A172 (cell line): ENCODE data around the gene HSPG2. TPM values are rescaled to one million over a fixed set of nuclear protein-coding genes. Genes with fewer than 3 reads are reported as not detected.

ENCODE experiments used
- DNase-seq: peaks from one replicate; pipeline ENCODE4 v3.0.0-alpha.2; 2015; ENCODE audit warnings: low spot score
- total RNA-seq: library from RNA; depleted of rRNA; stranded (reverse); fragments of >200 nt; shearing (Covaris generic); gene quantifications from 2 replicates; pipeline ENCODE4 v1.2.3, GENCODE V29; 2014

HSPG2 gene
- total RNA-seq, 1 experiment from 2014 or later: 17.9 TPM

- DNase-seq: no peak
These were observed 73.1 kb downstream of the HSPG2 start for GRCh38 chr1:21863981-21864380.

- peak; percentile 79 for DNase-seq
These were observed 75.3 kb downstream of the HSPG2 start for GRCh38 chr1:21861602-21862429.

- DNase-seq: no peak
These were observed 76.1 kb downstream of the HSPG2 start for GRCh38 chr1:21860971-21861370.

- DNase-seq: no peak
These were observed 77.4 kb downstream of the HSPG2 start for GRCh38 chr1:21859669-21860179.

- DNase-seq: no peak
These were observed 79.1 kb downstream of the HSPG2 start for GRCh38 chr1:21857840-21858670.

- DNase-seq: peak; percentile 69
These were observed 79.8 kb downstream of the HSPG2 start for GRCh38 chr1:21857142-21857839.

- DNase-seq: peak; percentile 30
These were observed 81.6 kb downstream of the HSPG2 start for GRCh38 chr1:21855257-21856096.

GRCh38 chr1:21854751-21855131 is 82.4 kb downstream of the HSPG2 start:
- DNase-seq: no peak

GRCh38 chr1:21854090-21854750 is 82.9 kb downstream of the HSPG2 start:
- no peak for DNase-seq

GRCh38 chr1:21853131-21853427 is 84.0 kb downstream of the HSPG2 start:
- no peak for DNase-seq

GRCh38 chr1:21852282-21853130 is 84.6 kb downstream of the HSPG2 start:
- no peak for DNase-seq

- no peak for DNase-seq
These were observed 85.5 kb downstream of the HSPG2 start for GRCh38 chr1:21851430-21852250.

GRCh38 chr1:21849909-21850576 is 87.1 kb downstream of the HSPG2 start:
- no peak for DNase-seq

- no peak for DNase-seq
These were observed 88.5 kb downstream of the HSPG2 start for GRCh38 chr1:21848524-21849174.

- DNase-seq: no peak
These were observed 89.6 kb downstream of the HSPG2 start for GRCh38 chr1:21847223-21848205.
